ENCODE data around the gene B4GALT2. TPM values are rescaled to one million over a fixed set of nuclear protein-coding genes. Genes with fewer than 3 reads are reported as not detected.

B4GALT2 gene
- total and polyA plus RNA-seq, 9 of the 15 experiments (the other 6 are each of a cell fraction or from before 2014, with no cell fraction given), result 1.3 to 86.8 (median 43.8) TPM

DNA sequence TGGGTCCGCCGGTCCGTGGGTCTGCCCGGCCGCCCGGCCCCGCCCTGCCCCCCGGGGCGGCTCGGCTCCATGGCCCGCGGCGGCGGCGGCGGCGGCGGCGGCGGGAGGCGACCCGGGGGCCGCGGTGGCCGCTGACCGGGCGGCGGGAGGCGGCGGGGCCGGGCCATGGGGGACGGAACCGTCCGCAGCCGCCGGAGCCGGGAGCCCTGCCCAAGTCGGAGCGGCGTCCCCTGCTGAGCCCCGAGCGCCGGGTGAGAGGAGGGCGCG, 184 bp downstream of the B4GALT2 start (continued):
- TF ChIP-seq, protein P1, sequence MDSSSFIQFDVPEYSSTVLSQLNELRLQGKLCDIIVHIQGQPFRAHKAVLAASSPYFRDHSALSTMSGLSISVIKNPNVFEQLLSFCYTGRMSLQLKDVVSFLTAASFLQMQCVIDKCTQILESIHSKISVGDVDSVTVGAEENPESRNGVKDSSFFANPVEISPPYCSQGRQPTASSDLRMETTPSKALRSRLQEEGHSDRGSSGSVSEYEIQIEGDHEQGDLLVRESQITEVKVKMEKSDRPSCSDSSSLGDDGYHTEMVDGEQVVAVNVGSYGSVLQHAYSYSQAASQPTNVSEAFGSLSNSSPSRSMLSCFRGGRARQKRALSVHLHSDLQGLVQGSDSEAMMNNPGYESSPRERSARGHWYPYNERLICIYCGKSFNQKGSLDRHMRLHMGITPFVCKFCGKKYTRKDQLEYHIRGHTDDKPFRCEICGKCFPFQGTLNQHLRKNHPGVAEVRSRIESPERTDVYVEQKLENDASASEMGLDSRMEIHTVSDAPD (CRISPR knock-in tag; IDR thresholded peaks at IDR 0.05), result no peak
- TF ChIP-seq MYC (IDR thresholded peaks at IDR 0.05; ENCODE audit: low read depth, low read length) (no peak), MYC (CRISPR knock-in tag; IDR thresholded peaks at IDR 0.05; ENCODE audit: borderline replicate concordance, low read depth) (no peak), HDAC1 (IDR thresholded peaks at IDR 0.05) (no peak), ZNF75A (CRISPR knock-in tag; IDR thresholded peaks at IDR 0.05) (no peak), JUNB (CRISPR knock-in tag; conservative IDR thresholded peaks at IDR 0.05) (no peak), ETV6 (IDR thresholded peaks at IDR 0.05; ENCODE audit: borderline replicate concordance in 1 of 2, low read depth in 2 of 2, low read length in 1 of 2) (no peak), ETV6 (CRISPR knock-in tag; IDR thresholded peaks at IDR 0.05; ENCODE audit: borderline replicate concordance) (no peak), ZNF431 (CRISPR knock-in tag; IDR thresholded peaks at IDR 0.05) (no peak), ARNT (IDR thresholded peaks at IDR 0.05) (no peak), PRMT5 (CRISPR knock-in tag; IDR thresholded peaks at IDR 0.05) (no peak), COPS2 (conservative IDR thresholded peaks at IDR 0.05) (no peak), CXXC5 (CRISPR knock-in tag; IDR thresholded peaks at IDR 0.05) (0 out of 2 replicates have a peak, but pooled peaks have one; percentile 34), ZNF644 (tag; IDR thresholded peaks at IDR 0.05; ENCODE audit: low read depth) (no peak), MCM7 (IDR thresholded peaks at IDR 0.05) (no peak), MAFK (IDR thresholded peaks at IDR 0.05; ENCODE audit: low read length) (no peak), ZNF3 (CRISPR knock-in tag; IDR thresholded peaks at IDR 0.05) (no peak), ZNF785 (CRISPR knock-in tag; IDR thresholded peaks at IDR 0.05) (no peak), ZNF766 (CRISPR knock-in tag; conservative IDR thresholded peaks at IDR 0.05) (no peak), PCBP2 (IDR thresholded peaks at IDR 0.05; ENCODE audit: low read depth, low read length, poor library complexity, severe bottlenecking) (no peak), NFE2 (IDR thresholded peaks at IDR 0.05; ENCODE audit: low read depth) (no peak)
- TF ChIP-seq, protein P2, sequence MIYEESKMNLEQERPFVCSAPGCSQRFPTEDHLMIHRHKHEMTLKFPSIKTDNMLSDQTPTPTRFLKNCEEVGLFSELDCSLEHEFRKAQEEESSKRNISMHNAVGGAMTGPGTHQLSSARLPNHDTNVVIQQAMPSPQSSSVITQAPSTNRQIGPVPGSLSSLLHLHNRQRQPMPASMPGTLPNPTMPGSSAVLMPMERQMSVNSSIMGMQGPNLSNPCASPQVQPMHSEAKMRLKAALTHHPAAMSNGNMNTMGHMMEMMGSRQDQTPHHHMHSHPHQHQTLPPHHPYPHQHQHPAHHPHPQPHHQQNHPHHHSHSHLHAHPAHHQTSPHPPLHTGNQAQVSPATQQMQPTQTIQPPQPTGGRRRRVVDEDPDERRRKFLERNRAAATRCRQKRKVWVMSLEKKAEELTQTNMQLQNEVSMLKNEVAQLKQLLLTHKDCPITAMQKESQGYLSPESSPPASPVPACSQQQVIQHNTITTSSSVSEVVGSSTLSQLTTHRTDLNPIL (CRISPR knock-in tag; IDR thresholded peaks at IDR 0.05), result no peak
- TF ChIP-seq, protein P3, sequence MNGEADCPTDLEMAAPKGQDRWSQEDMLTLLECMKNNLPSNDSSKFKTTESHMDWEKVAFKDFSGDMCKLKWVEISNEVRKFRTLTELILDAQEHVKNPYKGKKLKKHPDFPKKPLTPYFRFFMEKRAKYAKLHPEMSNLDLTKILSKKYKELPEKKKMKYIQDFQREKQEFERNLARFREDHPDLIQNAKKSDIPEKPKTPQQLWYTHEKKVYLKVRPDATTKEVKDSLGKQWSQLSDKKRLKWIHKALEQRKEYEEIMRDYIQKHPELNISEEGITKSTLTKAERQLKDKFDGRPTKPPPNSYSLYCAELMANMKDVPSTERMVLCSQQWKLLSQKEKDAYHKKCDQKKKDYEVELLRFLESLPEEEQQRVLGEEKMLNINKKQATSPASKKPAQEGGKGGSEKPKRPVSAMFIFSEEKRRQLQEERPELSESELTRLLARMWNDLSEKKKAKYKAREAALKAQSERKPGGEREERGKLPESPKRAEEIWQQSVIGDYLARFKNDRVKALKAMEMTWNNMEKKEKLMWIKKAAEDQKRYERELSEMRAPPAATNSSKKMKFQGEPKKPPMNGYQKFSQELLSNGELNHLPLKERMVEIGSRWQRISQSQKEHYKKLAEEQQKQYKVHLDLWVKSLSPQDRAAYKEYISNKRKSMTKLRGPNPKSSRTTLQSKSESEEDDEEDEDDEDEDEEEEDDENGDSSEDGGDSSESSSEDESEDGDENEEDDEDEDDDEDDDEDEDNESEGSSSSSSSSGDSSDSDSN (IDR thresholded peaks at IDR 0.05; ENCODE audit: borderline replicate concordance in 1 of 2, low read depth in 2 of 2, low read length in 2 of 2), result 0 out of 4 replicates have a peak, but pooled peaks of 1 of the 2 experiments have one; percentile 2

All from K562 (cell line).